Right atrium auricular region (tissue), 2 donors: Measurements from ENCODE around the gene ZBTB22. TPM values are rescaled to one million over a fixed set of nuclear protein-coding genes. Genes with fewer than 3 reads are reported as not detected.
"Not testable (repeated sequence)": the region's sequence is repeated elsewhere in the genome, so short reads cannot be mapped to it uniquely, and the experiment has no call there.

Experiments used
- DNase-seq: peaks from one replicate; pipeline ENCODE4 v3.0.0-alpha.2; 2019; ENCODE audit warnings: low spot score
- H3K27ac ChIP-seq, 2 donors: fragments of 200-600 bp; sonication (generic); 1 replicate in 1 of 2; 2 replicates in 1 of 2; pipeline ENCODE4 v1.5.1; 2016 to 2019
- H3K27me3 ChIP-seq, 2 donors: fragments of 200-600 bp; sonication (generic); one replicate each; pipeline versions ENCODE4 v1.5.1 to v1.6.0; 2017 to 2019
- H3K36me3 ChIP-seq: fragments of 200-600 bp; sonication (generic); one replicate; pipeline ENCODE4 v1.5.1; 2016
- H3K4me1 ChIP-seq, 2 donors: fragments of 200-600 bp; sonication (generic); one replicate each; pipeline versions ENCODE4 v1.5.1 to v1.6.0; 2017 to 2019
- H3K4me3 ChIP-seq, 2 donors: fragments of 200-600 bp; sonication (generic); 1 replicate in 1 of 2; 2 replicates in 1 of 2; pipeline ENCODE4 v1.5.1; 2017 to 2019; ENCODE audit warnings: mild to moderate bottlenecking in 1 of 2, moderate library complexity in 1 of 2
- H3K9me3 ChIP-seq, 2 donors: fragments of 200-600 bp; sonication (generic); one replicate each; pipeline ENCODE4 v1.5.1; 2019
- total RNA-seq, 2 donors: library from RNA; depleted of rRNA; stranded (reverse); fragments of >200 nt; gene quantifications; one replicate each; pipeline ENCODE4 v1.1.0, GENCODE V29; 2016
- TF ChIP-seq, protein P1 (sequence below), 2 donors: fragments of 200-600 bp; sonication (generic); IDR thresholded peaks; one replicate each; pipeline ENCODE4 v1.5.1; 2019; ENCODE audit warnings: antibody characterized with exemption in 2 of 2

ZBTB22 gene
- total RNA-seq, 2 donors from 2014 or later = 11.9 to 18.9 TPM

DNA sequence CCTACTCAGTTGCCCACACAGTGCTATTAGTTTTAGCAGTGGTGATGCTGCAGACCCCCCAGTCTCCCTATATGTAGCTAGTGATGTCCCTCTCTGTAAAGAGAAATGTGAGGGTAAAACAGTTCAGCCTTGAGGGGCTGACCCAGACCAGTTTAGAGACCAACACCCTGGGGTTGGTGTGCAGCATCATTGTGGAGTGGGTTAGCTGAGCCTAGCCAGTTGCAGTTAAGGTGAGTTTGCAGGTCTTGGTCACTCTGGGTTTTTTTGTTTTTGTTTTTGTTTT is 41.0 kb downstream of the ZBTB22 start:
- H3K27me3 ChIP-seq = no peaks in the 10 kb centered on the region
- peaks cover 0 to 55% of the 10 kb centered on the region in 2 donors for H3K4me1 ChIP-seq
- peaks cover 44% of the 10 kb centered on the region for H3K36me3 ChIP-seq
- H3K4me3 ChIP-seq = peak overlapping the region; percentile 69 to 75
- no peaks in the 10 kb centered on the region for H3K9me3 ChIP-seq
- DNase-seq = no peak
- peak overlapping the region; percentile 88 to 92 for H3K27ac ChIP-seq
- TF ChIP-seq, protein P1, sequence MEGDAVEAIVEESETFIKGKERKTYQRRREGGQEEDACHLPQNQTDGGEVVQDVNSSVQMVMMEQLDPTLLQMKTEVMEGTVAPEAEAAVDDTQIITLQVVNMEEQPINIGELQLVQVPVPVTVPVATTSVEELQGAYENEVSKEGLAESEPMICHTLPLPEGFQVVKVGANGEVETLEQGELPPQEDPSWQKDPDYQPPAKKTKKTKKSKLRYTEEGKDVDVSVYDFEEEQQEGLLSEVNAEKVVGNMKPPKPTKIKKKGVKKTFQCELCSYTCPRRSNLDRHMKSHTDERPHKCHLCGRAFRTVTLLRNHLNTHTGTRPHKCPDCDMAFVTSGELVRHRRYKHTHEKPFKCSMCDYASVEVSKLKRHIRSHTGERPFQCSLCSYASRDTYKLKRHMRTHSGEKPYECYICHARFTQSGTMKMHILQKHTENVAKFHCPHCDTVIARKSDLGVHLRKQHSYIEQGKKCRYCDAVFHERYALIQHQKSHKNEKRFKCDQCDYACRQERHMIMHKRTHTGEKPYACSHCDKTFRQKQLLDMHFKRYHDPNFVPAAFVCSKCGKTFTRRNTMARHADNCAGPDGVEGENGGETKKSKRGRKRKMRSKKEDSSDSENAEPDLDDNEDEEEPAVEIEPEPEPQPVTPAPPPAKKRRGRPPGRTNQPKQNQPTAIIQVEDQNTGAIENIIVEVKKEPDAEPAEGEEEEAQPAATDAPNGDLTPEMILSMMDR (IDR thresholded peaks at IDR 0.05) = no peak

DNA sequence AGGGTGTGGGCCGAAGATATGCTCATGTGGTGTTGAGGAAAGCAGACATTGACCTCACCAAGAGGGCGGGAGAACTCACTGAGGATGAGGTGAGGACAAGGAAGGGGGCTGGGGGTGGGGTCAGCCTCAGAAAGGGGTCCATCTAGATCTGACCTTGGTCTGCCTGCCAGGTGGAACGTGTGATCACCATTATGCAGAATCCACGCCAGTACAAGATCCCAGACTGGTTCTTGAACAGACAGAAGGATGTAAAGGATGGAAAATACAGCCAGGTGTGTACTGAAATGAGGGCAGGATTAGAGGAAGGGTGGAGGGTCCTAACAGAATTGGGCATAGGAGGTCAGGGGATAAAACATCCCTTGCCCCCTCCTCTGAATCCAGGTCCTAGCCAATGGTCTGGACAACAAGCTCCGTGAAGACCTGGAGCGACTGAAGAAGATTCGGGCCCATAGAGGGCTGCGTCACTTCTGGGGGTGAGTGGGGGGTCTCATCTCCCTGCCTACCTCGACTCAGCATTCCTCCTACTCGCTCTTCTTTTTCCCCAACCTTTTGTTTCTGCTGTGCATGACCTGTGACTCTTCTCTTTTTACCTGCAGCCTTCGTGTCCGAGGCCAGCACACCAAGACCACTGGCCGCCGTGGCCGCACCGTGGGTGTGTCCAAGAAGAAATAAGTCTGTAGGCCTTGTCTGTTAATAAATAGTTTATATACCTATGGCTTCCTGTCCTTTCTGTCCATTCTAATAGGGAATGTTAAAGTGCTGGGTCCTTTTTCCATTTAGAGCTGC is 41.6 kb downstream of the ZBTB22 start:
- not testable (repeated sequence) for H3K27me3 ChIP-seq, DNase-seq, H3K9me3 ChIP-seq
- peaks cover 44% of the 10 kb centered on the region for H3K36me3 ChIP-seq
- H3K4me1 ChIP-seq = peaks cover 0 to 57% of the 10 kb centered on the region in 2 donors
- peak overlapping the region in 1 of 2 donors; percentile 69 for H3K4me3 ChIP-seq
- H3K27ac ChIP-seq = peak overlapping the region; percentile 88 to 92

DNA sequence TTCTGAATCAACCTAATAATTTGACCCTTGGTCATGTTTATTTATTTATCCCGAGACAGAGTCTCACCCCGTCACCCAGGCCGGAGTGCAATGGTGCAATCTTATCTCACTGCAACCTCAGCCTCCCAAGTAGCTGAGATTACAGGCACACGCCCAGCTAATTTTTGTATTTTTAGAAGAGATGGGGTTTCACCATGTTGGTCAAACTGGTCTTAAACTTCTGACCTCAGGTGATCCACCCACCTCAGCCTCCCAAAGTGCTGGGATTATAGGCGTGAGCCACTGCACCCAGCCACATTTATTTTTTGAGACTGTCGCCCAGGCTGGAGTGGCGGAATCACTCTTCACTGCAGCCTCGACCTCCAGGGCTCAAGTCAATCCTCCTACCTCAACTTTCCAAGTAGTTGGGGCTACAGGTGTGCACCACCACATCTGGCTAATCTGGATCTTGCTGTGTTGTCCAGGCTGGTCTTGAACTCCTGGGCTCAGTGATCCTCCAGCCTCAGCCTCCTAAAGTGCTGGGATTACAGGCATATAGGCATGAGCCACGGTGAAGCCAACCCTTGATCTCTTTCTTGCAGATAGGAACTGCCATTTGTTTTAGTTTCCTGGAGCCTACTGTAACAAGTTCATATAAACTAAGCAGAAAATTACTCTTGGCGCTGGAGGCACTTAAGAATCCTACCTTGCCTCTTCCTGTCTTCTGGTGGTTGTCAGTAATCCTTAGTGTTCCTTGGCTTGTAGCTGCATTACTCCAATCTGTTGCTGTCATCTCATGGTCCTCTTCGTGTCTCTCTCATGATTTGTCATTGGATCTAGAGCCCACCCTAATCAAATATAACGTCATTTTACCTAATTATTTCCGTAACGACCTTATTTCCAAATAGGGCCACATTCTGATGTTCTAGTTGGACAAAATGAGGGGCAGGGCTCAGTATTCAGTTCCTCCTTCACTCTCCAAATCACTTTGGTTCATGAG is 43.3 kb downstream of the ZBTB22 start:
- Histone ChIP-seq H3K27me3 (no peaks in the 10 kb centered on the region), H3K4me3 (no peak overlapping the region), H3K4me1 (peaks cover 0 to 65% of the 10 kb centered on the region in 2 donors), H3K27ac (no peak overlapping the region), H3K36me3 (peaks cover 36% of the 10 kb centered on the region), H3K9me3 (no peaks in the 10 kb centered on the region)
- DNase-seq = no peak
- TF ChIP-seq, protein P1 (IDR thresholded peaks at IDR 0.05) = no peak

DNA sequence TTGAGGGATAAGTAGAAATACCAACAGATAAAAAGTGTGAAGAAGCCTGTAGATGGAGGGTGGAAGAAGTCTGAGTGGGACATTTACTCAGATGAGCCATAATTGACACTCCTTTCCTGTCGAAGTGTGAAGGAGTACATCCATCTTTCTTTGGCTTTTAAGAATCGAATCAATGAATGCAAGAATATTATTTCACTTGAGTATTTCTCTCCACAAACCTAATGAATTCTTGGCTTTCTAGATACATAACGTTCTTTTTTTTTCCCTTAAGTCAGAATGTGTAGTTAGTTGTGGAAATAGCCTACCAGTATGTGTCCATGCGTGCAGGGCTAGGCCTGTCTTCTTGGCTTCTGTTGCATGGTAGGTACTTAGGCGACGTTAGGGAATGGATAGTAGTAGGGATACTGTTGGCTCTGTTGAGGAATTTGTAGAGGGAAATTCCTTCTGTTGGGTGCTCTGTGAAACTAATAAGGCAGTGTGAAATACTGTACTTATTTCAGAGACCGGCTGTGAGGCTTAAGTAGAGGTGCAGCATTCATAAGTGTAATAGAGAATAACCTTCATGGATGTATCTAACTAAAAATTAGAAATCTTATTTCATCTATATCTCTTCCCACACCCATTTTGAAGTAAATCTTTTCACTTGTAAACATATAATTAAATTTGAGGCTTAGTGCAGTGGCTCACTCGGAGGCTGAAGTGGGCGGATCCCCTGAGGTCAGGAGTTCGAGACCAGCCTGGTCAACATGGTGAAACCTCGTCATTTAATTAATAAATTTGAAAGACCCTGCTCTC is 44.2 kb downstream of the ZBTB22 start:
- Histone ChIP-seq H3K9me3 (no peaks in the 10 kb centered on the region), H3K4me3 (peak overlapping the region in 1 of 2 donors; percentile 66), H3K27me3 (no peaks in the 10 kb centered on the region), H3K36me3 (peaks cover 42% of the 10 kb centered on the region), H3K4me1 (peaks cover 0 to 58% of the 10 kb centered on the region in 2 donors), H3K27ac (no peak overlapping the region)
- TF ChIP-seq, protein P1 (IDR thresholded peaks at IDR 0.05) = no peak
- DNase-seq = no peak

DNA sequence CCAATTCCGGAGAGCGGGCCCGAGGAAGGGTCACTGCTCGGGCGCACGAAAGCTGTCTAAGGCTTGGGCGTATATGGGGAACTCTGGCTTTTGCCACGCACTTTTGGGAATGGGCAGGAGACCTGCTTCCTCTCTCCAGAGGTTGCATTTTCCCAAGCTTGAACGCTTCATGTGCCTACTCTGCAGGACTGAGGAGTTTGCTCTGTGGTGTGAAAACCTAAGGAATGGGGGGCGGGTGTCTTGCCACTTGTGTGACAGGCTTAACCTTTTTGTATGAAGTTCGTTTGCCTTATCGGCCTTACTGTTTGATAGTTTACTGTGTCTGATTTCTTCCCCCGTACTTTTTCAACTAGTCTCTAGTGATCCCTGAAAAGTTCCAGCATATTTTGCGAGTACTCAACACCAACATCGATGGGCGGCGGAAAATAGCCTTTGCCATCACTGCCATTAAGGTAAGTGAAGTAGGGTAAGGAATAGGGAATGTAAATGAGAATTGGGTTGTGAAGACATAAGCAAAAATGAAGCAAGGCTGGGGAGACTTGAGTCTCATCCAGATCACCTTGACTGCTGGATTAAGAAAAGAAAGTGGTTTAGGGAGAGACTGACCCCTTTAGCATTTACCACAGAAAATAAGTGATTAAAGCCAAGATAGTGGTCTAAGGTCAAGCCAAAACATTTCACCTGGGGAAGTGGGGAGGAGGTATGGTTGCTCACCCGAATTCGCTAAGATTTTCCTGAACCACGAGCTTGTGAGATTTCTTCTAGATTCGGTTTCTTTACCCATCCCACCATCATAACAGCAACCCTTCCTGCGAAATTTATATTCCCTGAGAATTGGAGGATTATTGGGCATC is 45.0 kb downstream of the ZBTB22 start:
- Histone ChIP-seq H3K9me3 (no peaks in the 10 kb centered on the region), H3K36me3 (peaks cover 50% of the 10 kb centered on the region), H3K27me3 (no peaks in the 10 kb centered on the region), H3K4me1 (peaks cover 0 to 50% of the 10 kb centered on the region in 2 donors), H3K27ac (peak overlapping the region; percentile 86 to 87), H3K4me3 (peak overlapping the region; percentile 66 to 74)
- no peak for DNase-seq
- TF ChIP-seq, protein P1 (IDR thresholded peaks at IDR 0.05) = no peak
